T-cell (primary cell): ENCODE data around the gene L3MBTL4. TPM values are rescaled to one million over a fixed set of nuclear protein-coding genes. Genes with fewer than 3 reads are reported as not detected.

ENCODE experiments used
- ATAC-seq, 4 experiments: fragments of 200-7000 bp in 3 of 4; fragments of 150-1000 bp in 1 of 4; cut with Tn5 transposase; replicated peaks in 1 of 4; 1 replicate in 3 of 4; 2 replicates in 1 of 4; pipeline ENCODE4 v1.10.0; 2021; ENCODE audit warnings: moderate library complexity in 3 of 4, mild to moderate bottlenecking in 2 of 4, moderate number of reproducible peaks in 1 of 4
- CTCF ChIA-PET, 2 donors: fragments of 300-600 bp; sonication (Branson Sonifier 250); formaldehyde crosslinking; loops; one replicate each; lab custom pipeline; 2022; ENCODE audit warnings: antibody characterized with exemption in 2 of 2; lab: Charles Lee
- POLR2A ChIA-PET, 2 donors: fragments of 300-600 bp; sonication (Branson Sonifier 250); formaldehyde crosslinking; loops; one replicate each; lab custom pipeline; 2022; ENCODE audit warnings: antibody characterized with exemption in 2 of 2; lab: Charles Lee
- DNase-seq, 35 experiments: peaks; one replicate each; pipeline versions ENCODE4 v3.0.0 to v3.0.0-alpha.2; 2013 to 2023
- H3K27ac ChIP-seq: one replicate; pipeline ENCODE4 v1.5.1; 2013; ENCODE audit warnings: low read length
- H3K27me3 ChIP-seq, 2 experiments: replicated peaks in 1 of 2; 1 replicate in 1 of 2; 2 replicates in 1 of 2; pipeline versions ENCODE4 v1.6.1 to v1.7.0; 2013; ENCODE audit warnings: low read length in 1 of 2, mixed read lengths in 1 of 2; ENCODE audit not compliant: control insufficient read depth in 2 of 2, insufficient read depth in 2 of 2; ENCODE audit errors: extremely low read depth in 1 of 2
- H3K36me3 ChIP-seq, 2 donors: 1 replicate in 1 of 2; 2 replicates in 1 of 2; pipeline versions ENCODE4 v1.6.1 to v1.7.0; 2013; ENCODE audit warnings: low read length in 1 of 2; ENCODE audit not compliant: control insufficient read depth in 2 of 2, insufficient read depth in 1 of 2; ENCODE audit errors: extremely low read depth in 1 of 2
- H3K4me1 ChIP-seq, 2 experiments: 1 replicate in 1 of 2; 2 replicates in 1 of 2; pipeline versions ENCODE4 v1.6.1 to v1.7.0; 2013; ENCODE audit warnings: low read length in 2 of 2, mixed read lengths in 1 of 2; ENCODE audit not compliant: insufficient read depth in 2 of 2, control insufficient read depth in 1 of 2; ENCODE audit errors: extremely low read depth in 1 of 2
- H3K4me3 ChIP-seq, 2 donors: 1 replicate in 1 of 2; 2 replicates in 1 of 2; pipeline versions ENCODE4 v1.5.1 to v1.7.0; 2013; ENCODE audit warnings: mild to moderate bottlenecking in 2 of 2, low read length in 1 of 2, moderate library complexity in 1 of 2; ENCODE audit not compliant: control insufficient read depth in 1 of 2; ENCODE audit errors: extremely low read depth in 1 of 2
- H3K9me3 ChIP-seq: 2 replicates; pipeline ENCODE4 v1.7.0; 2013
- H3K27ac Mint-ChIP-seq, 2 donors: one replicate each; pipeline ENCODE4 v1.8.0; 2020 to 2021; ENCODE audit warnings: mild to moderate bottlenecking in 2 of 2, mixed read lengths in 2 of 2
- H3K27me3 Mint-ChIP-seq, 2 donors: one replicate each; pipeline ENCODE4 v1.8.0; 2021 to 2022; ENCODE audit warnings: mixed read lengths in 2 of 2
- H3K36me3 Mint-ChIP-seq: one replicate; pipeline ENCODE4 v1.8.0; 2021; ENCODE audit warnings: mixed read lengths
- H3K4me1 Mint-ChIP-seq, 3 donors: one replicate each; pipeline ENCODE4 v1.8.0; 2020 to 2022; ENCODE audit warnings: mixed read lengths in 3 of 3, mild to moderate bottlenecking in 1 of 3
- H3K4me3 Mint-ChIP-seq, 3 donors: one replicate each; pipeline ENCODE4 v1.8.0; 2020 to 2022; ENCODE audit warnings: mild to moderate bottlenecking in 3 of 3, mixed read lengths in 3 of 3, moderate library complexity in 3 of 3
- H3K9me3 Mint-ChIP-seq, 3 donors: one replicate each; pipeline ENCODE4 v1.8.0; 2020 to 2022; ENCODE audit warnings: mixed read lengths in 3 of 3
- WGBS: methylation state at CpG from one replicate; pipeline ENCODE4 v1.1.5; 2013; ENCODE audit warnings: missing lambda C conversion rate; ENCODE audit not compliant: insufficient coverage; 5-methylcytosine and 5-hydroxymethylcytosine counted together
- total RNA-seq, 35 experiments: library from RNA in 6 of 35; stranded (reverse) in 6 of 35; fragments of 120-200 nt in 1 of 35; gene quantifications; one replicate each; pipeline versions ENCODE4 v1.2.1 to v1.2.4 and lab custom pipeline; 2013 to 2026

L3MBTL4 gene
- total RNA-seq, 5 donors from 2014 or later (not counting 1 experiment from before 2014, with no cell fraction given): 0.58 to 1.6 (median 0.83) TPM

GRCh38 chr18:6357668-6358067 lies 57.0 kb downstream of the L3MBTL4 start:
- H3K4me1 Mint-ChIP-seq: no peaks in the 10 kb centered on the region
- no peaks in the 10 kb centered on the region for H3K36me3 ChIP-seq
- H3K4me3 Mint-ChIP-seq: no peak overlapping the region
- H3K4me1 ChIP-seq: no peaks in the 10 kb centered on the region
- no peak for ATAC-seq
- ChIA-PET CTCF (no interaction called here), POLR2A (no interaction called here)
- no peak for DNase-seq
- no peaks in the 10 kb centered on the region for H3K36me3 Mint-ChIP-seq
- WGBS: 67% methylated on average over 1 of the region's 5 CpGs
- no peak overlapping the region for H3K27ac ChIP-seq
- no peaks in the 10 kb centered on the region for H3K27me3 ChIP-seq
- H3K27me3 Mint-ChIP-seq: no peaks in the 10 kb centered on the region
- H3K9me3 ChIP-seq: no peaks in the 10 kb centered on the region
- no peak overlapping the region for H3K4me3 ChIP-seq
- H3K9me3 Mint-ChIP-seq: no peaks in the 10 kb centered on the region
- no peak overlapping the region for H3K27ac Mint-ChIP-seq

- Histone ChIP-seq H3K27ac (no peak overlapping the region), H3K36me3 (no peaks in the 10 kb centered on the region), H3K9me3 (no peaks in the 10 kb centered on the region), H3K4me3 (no peak overlapping the region), H3K4me1 (no peaks in the 10 kb centered on the region), H3K27me3 (no peaks in the 10 kb centered on the region)
- Mint-ChIP-seq H3K27ac (no peak overlapping the region), H3K36me3 (no peaks in the 10 kb centered on the region), H3K27me3 (no peaks in the 10 kb centered on the region), H3K9me3 (peaks cover 0 to 4% (median 0%) of the 10 kb centered on the region in 3 donors), H3K4me3 (no peak overlapping the region), H3K4me1 (no peaks in the 10 kb centered on the region)
- ATAC-seq: no peak
- ChIA-PET POLR2A (no interaction called here), CTCF (no interaction called here)
- no peak for DNase-seq
- WGBS: 74% methylated on average over 7 of the region's 9 CpGs
Measured at GRCh38 chr18:6355789-6356589, 58.7 kb downstream of the L3MBTL4 start.

GRCh38 chr18:6352275-6352674 lies 62.4 kb downstream of the L3MBTL4 start:
- no peaks in the 10 kb centered on the region for H3K27me3 ChIP-seq
- peaks cover 0 to 13% (median 13%) of the 10 kb centered on the region in 3 donors for H3K9me3 Mint-ChIP-seq
- DNase-seq (no peak), ATAC-seq (no peak)
- POLR2A ChIA-PET: no interaction called here
- no peaks in the 10 kb centered on the region for H3K4me1 ChIP-seq
- H3K27ac ChIP-seq: no peak overlapping the region
- H3K4me1 Mint-ChIP-seq: no peaks in the 10 kb centered on the region
- H3K36me3 ChIP-seq: no peaks in the 10 kb centered on the region
- no peaks in the 10 kb centered on the region for H3K9me3 ChIP-seq
- no peaks in the 10 kb centered on the region for H3K36me3 Mint-ChIP-seq
- CTCF ChIA-PET: no interaction called here
- H3K27me3 Mint-ChIP-seq: no peaks in the 10 kb centered on the region
- no peak overlapping the region for H3K4me3 Mint-ChIP-seq
- no peak overlapping the region for H3K27ac Mint-ChIP-seq
- H3K4me3 ChIP-seq: no peak overlapping the region

- Histone ChIP-seq H3K4me3 (no peak overlapping the region), H3K27ac (no peak overlapping the region), H3K36me3 (no peaks in the 10 kb centered on the region), H3K4me1 (no peaks in the 10 kb centered on the region), H3K27me3 (no peaks in the 10 kb centered on the region), H3K9me3 (no peaks in the 10 kb centered on the region)
- DNase-seq (no peak), ATAC-seq (no peak)
- H3K36me3 Mint-ChIP-seq: no peaks in the 10 kb centered on the region
- POLR2A ChIA-PET: no interaction called here
- no CpG with 5 or more reads among the region's 2 CpGs for WGBS
- peaks cover 20 to 42% (median 28%) of the 10 kb centered on the region in 3 donors for H3K9me3 Mint-ChIP-seq
- no peaks in the 10 kb centered on the region for H3K4me1 Mint-ChIP-seq
- H3K27ac Mint-ChIP-seq: no peak overlapping the region
- CTCF ChIA-PET: no interaction called here
- no peaks in the 10 kb centered on the region for H3K27me3 Mint-ChIP-seq
- H3K4me3 Mint-ChIP-seq: no peak overlapping the region
Measured at GRCh38 chr18:6342990-6343389, 71.7 kb downstream of the L3MBTL4 start.

GRCh38 chr18:6341709-6342108 lies 73.0 kb downstream of the L3MBTL4 start:
- no peak overlapping the region for H3K4me3 Mint-ChIP-seq
- H3K27me3 ChIP-seq: no peaks in the 10 kb centered on the region
- H3K27ac ChIP-seq: no peak overlapping the region
- no peaks in the 10 kb centered on the region for H3K27me3 Mint-ChIP-seq
- DNase-seq (no peak), ATAC-seq (no peak)
- no peak overlapping the region for H3K4me3 ChIP-seq
- no peaks in the 10 kb centered on the region for H3K36me3 Mint-ChIP-seq
- ChIA-PET POLR2A (no interaction called here), CTCF (no interaction called here)
- peaks cover 24 to 44% (median 25%) of the 10 kb centered on the region in 3 donors for H3K9me3 Mint-ChIP-seq
- H3K4me1 ChIP-seq: no peaks in the 10 kb centered on the region
- no peaks in the 10 kb centered on the region for H3K36me3 ChIP-seq
- H3K4me1 Mint-ChIP-seq: no peaks in the 10 kb centered on the region
- H3K9me3 ChIP-seq: no peaks in the 10 kb centered on the region
- no peak overlapping the region for H3K27ac Mint-ChIP-seq

GRCh38 chr18:6341303-6341702 lies 73.4 kb downstream of the L3MBTL4 start:
- Histone ChIP-seq H3K4me1 (no peaks in the 10 kb centered on the region), H3K4me3 (no peak overlapping the region), H3K27me3 (no peaks in the 10 kb centered on the region), H3K27ac (no peak overlapping the region), H3K9me3 (no peaks in the 10 kb centered on the region), H3K36me3 (no peaks in the 10 kb centered on the region)
- peaks cover 24 to 44% (median 26%) of the 10 kb centered on the region in 3 donors for H3K9me3 Mint-ChIP-seq
- ChIA-PET POLR2A (no interaction called here), CTCF (no interaction called here)
- no peaks in the 10 kb centered on the region for H3K4me1 Mint-ChIP-seq
- DNase-seq: no peak
- H3K36me3 Mint-ChIP-seq: no peaks in the 10 kb centered on the region
- H3K4me3 Mint-ChIP-seq: no peak overlapping the region
- H3K27me3 Mint-ChIP-seq: no peaks in the 10 kb centered on the region
- no peak for ATAC-seq
- no peak overlapping the region for H3K27ac Mint-ChIP-seq

GRCh38 chr18:6340121-6340520 lies 74.6 kb downstream of the L3MBTL4 start:
- no CpG with 5 or more reads among the region's 1 CpG for WGBS
- no peak for DNase-seq
- ATAC-seq: no peak
- H3K36me3 Mint-ChIP-seq: no peaks in the 10 kb centered on the region
- no peaks in the 10 kb centered on the region for H3K27me3 Mint-ChIP-seq
- CTCF ChIA-PET: no interaction called here
- no peaks in the 10 kb centered on the region for H3K9me3 ChIP-seq
- no peaks in the 10 kb centered on the region for H3K4me1 ChIP-seq
- H3K27me3 ChIP-seq: no peaks in the 10 kb centered on the region
- H3K9me3 Mint-ChIP-seq: peaks cover 24 to 41% (median 30%) of the 10 kb centered on the region in 3 donors
- H3K36me3 ChIP-seq: no peaks in the 10 kb centered on the region
- no peak overlapping the region for H3K27ac Mint-ChIP-seq
- H3K27ac ChIP-seq: no peak overlapping the region
- no peak overlapping the region for H3K4me3 Mint-ChIP-seq
- POLR2A ChIA-PET: no interaction called here
- H3K4me1 Mint-ChIP-seq: no peaks in the 10 kb centered on the region
- H3K4me3 ChIP-seq: no peak overlapping the region
